GM13976 (cell line): ENCODE data around the gene PTPRM.

Source experiments
- DNase-seq: peaks from one replicate; pipeline ENCODE4 v3.0.0; 2012; ENCODE audit warnings: low spot score
- in situ Hi-C: fragments of 300-500 bp; cut with MboI; formaldehyde crosslinking; loops from one replicate; pipeline ENCODE4 v1.12.0; 2022; ENCODE audit warnings: low sequenced_read_pairs, mixed read lengths, inconsistent platforms; ENCODE audit not compliant: unreplicated experiment
- TF ChIP-seq, protein P1 (sequence below): IDR thresholded peaks from 2 replicates; pipeline ENCODE4 v1.5.1; 2012; ENCODE audit warnings: borderline replicate concordance, mild to moderate bottlenecking; ENCODE audit not compliant: insufficient read depth; ENCODE audit errors: extremely low read depth, missing control alignments, control extremely low read depth

PTPRM gene

DNA sequence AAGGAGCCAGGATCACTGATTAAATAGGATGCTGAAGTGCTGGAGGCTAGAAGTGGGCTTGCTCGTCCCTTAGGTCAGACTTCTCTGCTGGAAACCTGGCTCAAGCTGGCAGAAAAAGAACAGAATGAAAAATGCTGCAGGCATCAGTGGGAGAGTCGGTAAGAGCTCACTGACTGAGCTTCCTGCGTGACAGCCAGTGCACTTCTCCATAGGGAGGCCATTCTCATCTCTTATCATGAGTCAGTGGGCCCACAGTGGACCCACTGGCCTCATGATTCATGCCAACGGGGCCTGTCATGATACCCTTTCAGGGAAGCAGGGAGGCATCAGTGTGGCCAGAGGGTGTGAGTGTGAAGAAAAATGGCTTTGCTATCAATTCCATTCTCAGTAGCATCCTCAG is 498.2 kb downstream of the PTPRM start:
- DNase-seq: no peak
- in situ Hi-C loops: no loop called here
- TF ChIP-seq, protein P1, sequence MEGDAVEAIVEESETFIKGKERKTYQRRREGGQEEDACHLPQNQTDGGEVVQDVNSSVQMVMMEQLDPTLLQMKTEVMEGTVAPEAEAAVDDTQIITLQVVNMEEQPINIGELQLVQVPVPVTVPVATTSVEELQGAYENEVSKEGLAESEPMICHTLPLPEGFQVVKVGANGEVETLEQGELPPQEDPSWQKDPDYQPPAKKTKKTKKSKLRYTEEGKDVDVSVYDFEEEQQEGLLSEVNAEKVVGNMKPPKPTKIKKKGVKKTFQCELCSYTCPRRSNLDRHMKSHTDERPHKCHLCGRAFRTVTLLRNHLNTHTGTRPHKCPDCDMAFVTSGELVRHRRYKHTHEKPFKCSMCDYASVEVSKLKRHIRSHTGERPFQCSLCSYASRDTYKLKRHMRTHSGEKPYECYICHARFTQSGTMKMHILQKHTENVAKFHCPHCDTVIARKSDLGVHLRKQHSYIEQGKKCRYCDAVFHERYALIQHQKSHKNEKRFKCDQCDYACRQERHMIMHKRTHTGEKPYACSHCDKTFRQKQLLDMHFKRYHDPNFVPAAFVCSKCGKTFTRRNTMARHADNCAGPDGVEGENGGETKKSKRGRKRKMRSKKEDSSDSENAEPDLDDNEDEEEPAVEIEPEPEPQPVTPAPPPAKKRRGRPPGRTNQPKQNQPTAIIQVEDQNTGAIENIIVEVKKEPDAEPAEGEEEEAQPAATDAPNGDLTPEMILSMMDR: no peak

GRCh38 chr18:8065773-8066172 is 498.7 kb downstream of the PTPRM start:
- in situ Hi-C loops: no loop called here
- TF ChIP-seq, protein P1: no peak
- DNase-seq: no peak

DNA sequence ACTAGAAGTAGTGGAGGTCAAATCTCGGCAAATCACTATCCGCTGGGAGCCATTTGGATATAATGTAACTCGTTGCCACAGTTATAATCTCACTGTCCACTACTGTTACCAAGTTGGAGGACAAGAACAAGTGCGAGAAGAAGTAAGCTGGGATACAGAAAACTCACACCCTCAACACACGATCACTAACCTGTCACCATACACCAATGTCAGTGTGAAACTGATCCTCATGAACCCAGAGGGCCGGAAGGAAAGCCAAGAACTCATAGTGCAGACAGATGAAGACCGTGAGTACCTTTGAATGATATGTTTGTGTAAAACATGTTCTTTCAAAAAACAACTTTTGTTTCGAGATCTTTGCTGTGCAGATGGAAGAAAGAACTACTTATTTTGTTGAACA is 502.6 kb downstream of the PTPRM start:
- TF ChIP-seq, protein P1: no peak
- no peak for DNase-seq
- in situ Hi-C loops: no loop called here

DNA sequence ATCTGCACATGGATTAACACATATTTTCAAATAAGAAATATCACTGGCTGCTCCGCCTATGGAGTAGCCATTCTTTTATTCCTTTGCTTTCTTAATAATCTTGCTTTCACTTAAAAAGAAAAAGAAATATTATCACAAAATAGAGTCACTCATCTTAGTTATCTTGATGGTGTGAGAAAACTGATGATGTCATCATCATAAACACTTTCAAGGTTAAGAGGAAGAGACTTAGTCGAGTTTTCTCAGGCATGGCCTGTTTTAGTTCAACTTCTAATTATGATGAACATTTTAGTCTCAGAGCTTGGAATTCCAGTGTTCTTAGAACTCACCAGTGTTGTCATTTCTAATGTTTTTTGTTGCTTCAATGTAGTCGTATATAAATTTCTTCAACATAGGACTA is 506.1 kb downstream of the PTPRM start:
- in situ Hi-C loops: no loop called here
- no peak for DNase-seq
- TF ChIP-seq, protein P1: no peak

DNA sequence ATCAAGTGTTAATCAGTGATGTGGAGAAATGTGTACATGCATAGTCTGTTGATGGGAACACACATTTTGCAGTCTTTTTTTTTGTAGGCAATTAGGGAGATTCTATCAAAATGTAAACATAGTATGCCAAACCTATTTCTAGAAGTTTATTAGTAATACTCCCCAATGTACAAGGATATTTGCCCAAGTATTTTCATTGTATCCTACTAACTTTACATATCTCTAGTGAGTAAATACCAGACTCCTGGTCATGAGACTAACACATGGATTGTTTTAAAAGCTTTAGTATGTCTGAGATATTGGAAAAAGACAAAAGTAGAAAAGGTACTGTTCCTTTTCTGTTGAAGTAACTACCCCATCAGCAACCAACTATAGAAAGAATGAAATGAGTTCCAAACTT is 513.0 kb downstream of the PTPRM start:
- TF ChIP-seq, protein P1: no peak
- in situ Hi-C loops: no loop called here
- no peak for DNase-seq

GRCh38 chr18:8081267-8081666 is 514.2 kb downstream of the PTPRM start:
- TF ChIP-seq, protein P1: no peak
- no peak for DNase-seq
- in situ Hi-C loops: no loop called here
